NOMO-1 treated with DMSO at 0.1 percent for 48 hours (cell line): ENCODE measurements around the gene IFT172.
A peak's percentile ranks its signal among the peaks of the same experiment; 100 is the strongest.

Source experiments
- DNase-seq: peaks from one replicate; lab custom pipeline; 2025; ENCODE audit not compliant: unreplicated experiment; lab: John Stamatoyannopoulos, UW

Gene IFT172

GRCh38 chr2:27494284-27494943 lies 4.9 kb upstream of the IFT172 start:
- DNase-seq, result no peak

GRCh38 chr2:27493948-27494283 lies 4.4 kb upstream of the IFT172 start:
- no peak for DNase-seq

DNA sequence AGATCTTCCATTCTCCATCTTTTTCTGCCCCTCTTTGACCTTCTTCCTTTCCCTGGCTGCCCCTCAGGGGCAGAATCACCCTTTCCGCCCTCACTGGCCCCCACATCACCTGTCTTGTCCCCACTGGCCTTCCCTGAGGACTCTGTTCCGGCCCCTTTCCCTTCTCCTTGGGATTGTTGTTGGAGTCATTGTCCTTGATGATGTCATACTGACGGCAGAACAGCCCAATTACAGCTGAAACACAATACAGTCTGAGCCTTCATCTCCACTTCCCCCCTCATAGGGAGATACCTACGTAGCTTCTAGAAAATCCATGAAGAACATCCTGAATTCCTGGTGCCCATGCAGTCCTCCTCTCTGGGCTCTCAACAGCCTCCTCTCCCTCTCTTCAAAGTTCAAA lies 3.0 kb upstream of the IFT172 start:
- DNase-seq, result no peak

DNA sequence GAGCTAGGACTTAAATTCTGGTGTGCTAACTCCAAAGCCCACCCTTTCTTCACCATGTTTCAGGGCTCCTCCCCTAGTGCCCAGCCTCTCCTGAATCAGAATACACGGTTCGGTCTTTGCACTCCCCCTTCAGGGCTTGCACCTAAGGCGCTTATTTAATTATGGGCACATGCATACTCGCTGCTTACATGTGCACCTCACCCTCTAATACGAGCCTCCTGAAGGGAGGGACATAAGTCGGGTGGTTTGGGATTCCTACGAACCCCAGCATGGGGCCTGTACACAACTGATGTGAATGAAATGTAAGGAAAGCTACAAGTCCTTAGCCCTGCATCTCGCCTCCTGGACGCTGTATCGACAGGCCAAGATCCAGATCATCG lies 435 bp downstream of the IFT172 start:
- no peak for DNase-seq

DNA sequence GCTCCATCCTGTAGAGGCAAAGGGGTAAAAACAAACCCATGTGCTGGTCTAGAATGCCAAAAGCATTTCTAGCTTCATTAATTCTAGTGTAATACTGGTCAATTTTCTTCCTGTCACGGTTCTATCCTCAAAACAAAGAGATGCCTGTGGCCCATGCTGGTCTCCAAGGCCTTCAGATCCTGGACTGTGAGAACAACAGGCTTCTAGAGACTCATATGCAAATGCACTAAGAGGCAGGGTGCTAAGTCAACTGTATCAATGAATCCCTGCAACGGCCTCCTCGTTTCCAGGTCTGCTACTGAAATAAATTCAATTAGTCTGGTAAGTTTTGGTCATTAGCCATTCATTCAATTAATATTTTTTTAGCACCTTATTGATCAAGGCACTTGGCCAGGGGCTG lies 4.0 kb downstream of the IFT172 start:
- DNase-seq, result no peak

GRCh38 chr2:27471961-27472360 lies 17.6 kb downstream of the IFT172 start:
- DNase-seq, result no peak

GRCh38 chr2:27464443-27464842 lies 25.1 kb downstream of the IFT172 start:
- no peak for DNase-seq

DNA sequence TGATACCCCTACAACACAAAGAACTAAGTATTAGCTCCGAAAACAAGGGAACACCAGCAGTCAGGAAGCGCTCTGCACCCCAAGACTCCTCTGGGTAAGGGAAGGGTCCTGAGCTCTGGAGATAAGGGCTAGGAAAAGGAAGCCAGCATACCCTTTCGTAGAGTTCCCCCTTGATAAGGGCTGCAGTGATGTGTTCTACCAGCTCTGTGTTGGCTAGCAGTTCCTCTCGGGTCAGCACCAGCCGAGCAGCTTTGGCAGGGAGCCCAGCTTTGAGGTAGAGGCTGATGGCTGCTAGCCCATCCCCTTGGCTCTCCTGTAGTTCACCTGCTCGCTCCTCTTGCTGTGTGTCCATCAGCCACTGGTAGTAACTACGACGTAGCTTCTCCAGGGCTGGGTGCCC lies 28.4 kb downstream of the IFT172 start:
- no peak for DNase-seq

DNA sequence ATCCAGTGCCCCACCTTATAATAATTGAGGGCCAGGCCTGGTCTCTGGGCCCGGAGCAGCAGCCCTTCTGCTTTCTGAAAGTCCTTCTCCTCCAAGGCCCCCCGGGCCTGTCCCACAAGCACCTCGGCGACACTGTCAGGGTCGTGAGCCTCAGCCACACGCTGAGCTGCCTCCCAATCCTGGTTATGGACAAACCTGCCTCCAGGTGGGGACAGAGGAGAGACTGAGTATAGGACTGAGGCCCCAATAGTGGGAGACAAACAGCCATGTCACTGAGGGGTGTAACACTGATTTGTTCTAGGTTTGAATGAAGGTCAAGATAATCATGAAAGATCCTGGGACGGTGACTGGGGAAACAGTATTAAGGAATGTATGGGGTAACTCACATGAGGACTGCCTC lies 35.6 kb downstream of the IFT172 start:
- no peak for DNase-seq

DNA sequence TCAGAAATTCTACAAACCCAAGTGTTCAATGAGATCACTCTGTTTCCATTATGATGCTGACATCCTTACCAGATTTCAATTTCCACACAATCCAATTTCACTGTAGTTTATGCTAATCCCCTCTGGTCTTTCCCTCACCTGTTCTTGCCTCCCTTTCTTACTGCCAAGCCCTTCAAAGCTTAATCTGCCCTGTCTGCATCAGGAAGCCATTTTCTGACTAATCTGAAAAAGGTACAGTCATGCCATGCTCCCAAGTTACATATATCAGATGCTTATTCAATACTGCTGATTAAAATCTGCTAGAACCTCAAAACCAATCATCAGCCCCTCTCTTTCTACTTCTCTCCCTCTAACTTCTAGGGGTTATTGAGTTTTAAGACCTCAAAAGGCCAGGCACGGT lies 38.4 kb downstream of the IFT172 start:
- DNase-seq, result no peak

- no peak for DNase-seq
These were observed 41.2 kb downstream of the IFT172 start for GRCh38 chr2:27448381-27448780.

- DNase-seq, result no peak
These were observed 43.5 kb downstream of the IFT172 start for GRCh38 chr2:27446057-27446456.

- DNase-seq, result no peak
These were observed 43.9 kb downstream of the IFT172 start for GRCh38 chr2:27445615-27446014.

DNA sequence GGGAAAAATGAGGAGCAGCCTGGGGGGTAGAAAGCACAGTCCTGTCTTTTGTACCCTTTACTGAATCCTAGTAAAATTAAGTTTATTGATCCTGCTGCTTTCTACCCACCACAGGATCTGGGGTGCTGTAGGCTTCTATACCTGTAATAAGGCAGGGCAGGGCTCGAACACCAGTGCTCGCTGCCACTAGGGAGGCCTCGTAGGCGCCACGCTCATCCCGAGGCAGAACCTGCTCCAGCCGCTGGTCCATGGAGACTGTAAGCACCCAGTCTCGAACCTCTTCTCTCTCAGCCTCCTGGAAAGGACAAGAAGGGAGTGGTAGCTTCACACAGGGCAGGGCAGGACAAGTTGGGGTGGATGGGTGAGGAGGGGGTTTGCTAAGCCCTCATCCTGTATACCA lies 44.4 kb downstream of the IFT172 start:
- DNase-seq, result no peak

GRCh38 chr2:27442920-27443282 lies 46.6 kb downstream of the IFT172 start:
- DNase-seq, result no peak

DNA sequence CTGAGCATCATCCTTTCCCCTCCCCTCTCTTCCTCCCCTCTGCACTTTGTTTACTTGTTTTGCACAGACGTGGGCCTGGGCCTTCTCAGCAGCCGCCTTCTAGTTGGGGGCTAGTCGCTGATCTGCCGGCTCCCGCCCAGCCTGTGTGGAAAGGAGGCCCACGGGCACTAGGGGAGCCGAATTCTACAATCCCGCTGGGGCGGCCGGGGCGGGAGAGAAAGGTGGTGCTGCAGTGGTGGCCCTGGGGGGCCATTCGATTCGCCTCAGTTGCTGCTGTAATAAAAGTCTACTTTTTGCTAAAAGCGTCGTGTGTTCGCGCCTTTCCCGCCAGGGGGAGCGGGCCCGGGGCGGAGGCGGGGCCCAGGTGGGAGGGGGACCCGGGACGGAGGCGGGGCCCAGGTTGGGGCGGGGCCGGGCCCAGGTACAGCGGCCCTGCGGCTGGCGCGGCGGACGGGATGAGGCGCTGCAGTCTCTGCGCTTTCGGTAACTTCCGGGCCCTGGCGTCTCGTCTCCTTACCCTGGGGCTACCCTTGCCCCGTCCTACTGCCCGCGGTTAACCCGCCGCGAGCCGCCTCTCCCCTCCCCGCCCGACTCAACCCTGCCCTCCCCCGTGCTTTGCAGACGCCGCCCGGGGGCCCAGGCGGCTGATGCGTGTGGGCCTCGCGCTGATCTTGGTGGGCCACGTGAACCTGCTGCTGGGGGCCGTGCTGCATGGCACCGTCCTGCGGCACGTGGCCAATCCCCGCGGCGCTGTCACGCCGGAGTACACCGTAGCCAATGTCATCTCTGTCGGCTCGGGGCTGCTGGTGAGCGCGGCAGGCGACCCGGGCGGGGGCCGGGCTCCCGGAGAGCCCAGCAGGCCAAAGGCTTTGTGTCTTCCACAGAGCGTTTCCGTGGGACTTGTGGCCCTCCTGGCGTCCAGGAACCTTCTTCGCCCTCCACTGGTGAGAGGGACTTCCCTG lies 47.3 kb downstream of the IFT172 start, which contains the start of gene KRTCAP3:
KRTCAP3 (plus strand) TSS at position 424 of the 962 bp plus-strand sequence; CDS start at position 456, 32 bp downstream.
- DNase-seq, result no peak

- DNase-seq, result no peak
These were observed 48.2 kb downstream of the IFT172 start for GRCh38 chr2:27441226-27441926.

GRCh38 chr2:27435628-27436027 lies 53.9 kb downstream of the IFT172 start:
- no peak for DNase-seq

- no peak for DNase-seq
These were observed 58.1 kb downstream of the IFT172 start for GRCh38 chr2:27431395-27431794.

- DNase-seq, result peak; percentile 79
These were observed 60.5 kb downstream of the IFT172 start for GRCh38 chr2:27428978-27429541.

GRCh38 chr2:27428213-27428977 lies 61.1 kb downstream of the IFT172 start, which contains the start of gene NRBP1:
TSS of gene NRBP1 (plus strand) at chr2:27428631. CDS start at chr2:27433274, 4,643 bp downstream.
- peak; percentile 79 for DNase-seq
